RPMI7951 (cell line): ENCODE results near the gene SIN3B. TPM values are rescaled to one million over a fixed set of nuclear protein-coding genes. Genes with fewer than 3 reads are reported as not detected.
"Not testable (repeated sequence)": the region's sequence is repeated elsewhere in the genome, so short reads cannot be mapped to it uniquely, and the experiment has no call there.

ENCODE experiments used
- DNase-seq: peaks from one replicate; pipeline ENCODE4 v3.0.0-alpha.2; 2012; ENCODE audit warnings: low read depth
- total RNA-seq: library from RNA; depleted of rRNA; stranded (reverse); fragments of >200 nt; shearing (Covaris generic); gene quantifications from 2 replicates; pipeline ENCODE4 v1.2.3, GENCODE V29; 2014; rRNA removed

SIN3B gene
- total RNA-seq: 20.1 and 25.2 TPM in 2 replicates

- peak; percentile 86 for DNase-seq
These were observed at the start of gene SIN3B for GRCh38 chr19:16829010-16829821. Gene SIN3B (plus strand): TSS chr19:16829398. CDS start chr19:16829421, 23 bp downstream.

- peak; percentile 45 for DNase-seq
These were observed 49.5 kb upstream of the SIN3B start for GRCh38 chr19:16779539-16780163.

GRCh38 chr19:16782719-16783118, 46.5 kb upstream of the SIN3B start:
- no peak for DNase-seq

- no peak for DNase-seq
These were observed 40.7 kb upstream of the SIN3B start for GRCh38 chr19:16788479-16788878.

- DNase-seq: no peak
These were observed 40.0 kb upstream of the SIN3B start for GRCh38 chr19:16789238-16789637.

GRCh38 chr19:16790051-16790450, 39.1 kb upstream of the SIN3B start:
- no peak for DNase-seq

- no peak for DNase-seq
These were observed 37.3 kb upstream of the SIN3B start for GRCh38 chr19:16791942-16792341.

- no peak for DNase-seq
These were observed 34.4 kb upstream of the SIN3B start for GRCh38 chr19:16794456-16795441.

- no peak for DNase-seq
These were observed 33.5 kb upstream of the SIN3B start for GRCh38 chr19:16795731-16796130.

GRCh38 chr19:16797876-16798275, 31.3 kb upstream of the SIN3B start:
- no peak for DNase-seq

GRCh38 chr19:16798326-16798725, 30.9 kb upstream of the SIN3B start:
- not testable (repeated sequence) for DNase-seq

- DNase-seq: no peak
These were observed 29.5 kb upstream of the SIN3B start for GRCh38 chr19:16799740-16800139.

GRCh38 chr19:16801600-16802013, 27.6 kb upstream of the SIN3B start:
- DNase-seq: peak; percentile 67

GRCh38 chr19:16804176-16804575, 25.0 kb upstream of the SIN3B start:
- no peak for DNase-seq

- DNase-seq: no peak
These were observed 21.5 kb upstream of the SIN3B start for GRCh38 chr19:16807549-16808284.

- DNase-seq: no peak
These were observed 14.6 kb upstream of the SIN3B start for GRCh38 chr19:16814526-16815100.

- DNase-seq: no peak
These were observed 9.1 kb upstream of the SIN3B start for GRCh38 chr19:16820056-16820455.

GRCh38 chr19:16821081-16821480, 8.1 kb upstream of the SIN3B start:
- DNase-seq: no peak

GRCh38 chr19:16822648-16823047, 6.5 kb upstream of the SIN3B start:
- no peak for DNase-seq

GRCh38 chr19:16824658-16825311, 4.4 kb upstream of the SIN3B start:
- DNase-seq: peak; percentile 52
